ENCODE results near the gene ARID1B. TPM values are rescaled to one million over a fixed set of nuclear protein-coding genes. Genes with fewer than 3 reads are reported as not detected.

The ARID1B gene
- total and polyA plus RNA-seq, 2 of the 4 experiments (the other 2 are of a cell fraction): 14.5 to 20.1 TPM

DNA sequence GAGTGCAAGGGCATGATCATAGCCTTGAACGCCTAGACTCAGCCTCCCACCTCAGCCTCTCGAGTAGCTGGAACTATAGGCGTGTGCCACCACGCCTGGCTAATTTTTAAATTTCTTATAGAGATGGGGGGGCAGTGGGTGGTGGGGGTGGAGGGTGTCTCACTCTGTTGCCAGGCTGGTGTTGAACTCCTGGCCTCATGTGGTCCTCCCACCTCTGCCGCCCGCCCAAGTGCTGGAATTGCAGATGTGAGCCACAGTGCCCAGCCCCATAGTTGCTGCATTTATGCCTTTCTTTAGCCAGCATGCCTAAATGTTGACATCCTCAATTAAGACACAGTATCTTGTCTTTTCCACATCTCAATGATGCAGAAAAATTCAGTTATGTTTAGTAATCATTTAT is 171.1 kb downstream of the ARID1B start:
- no peaks in the 10 kb centered on the region for H3K36me3 ChIP-seq (ENCODE audit: control insufficient read depth, insufficient read depth, low read length)
- no peak overlapping the region for H2BK20ac ChIP-seq (ENCODE audit: low read depth, low read length)
- H3K9ac ChIP-seq (ENCODE audit: low read depth, low read length): no peak overlapping the region
- H3K4me3 ChIP-seq (ENCODE audit: insufficient read depth, low read depth, low read length): no peak overlapping the region
- H4K5ac ChIP-seq (ENCODE audit: low read depth, low read length): no peak overlapping the region
- CTCF ChIA-PET: no interaction called here
- H2AFZ ChIP-seq (replicated peaks; ENCODE audit: low read length, poor library complexity): no peak overlapping the region
- no peak overlapping the region for H3K27ac ChIP-seq (ENCODE audit: insufficient read depth, low read length)
- H2BK120ac ChIP-seq (ENCODE audit: low read depth, low read length): no peak overlapping the region
- DNase-seq (no peak), ATAC-seq (ENCODE audit: low read depth) (no peak)
- H3K14ac ChIP-seq (replicated peaks; ENCODE audit: low read depth, low read length): no peak overlapping the region
- BruUV-seq (replicated peaks): no TSS peak
- intact Hi-C loops (cut with micrococcal nuclease): loop anchor here (10.0 kb wide), 1 partner anchor 383 kb away; no protein-coding TSS in a partner anchor
- no peak overlapping the region for H3K23ac ChIP-seq (ENCODE audit: low read depth, low read length)
- H3K4me2 ChIP-seq (ENCODE audit: low read depth, low read length): no peak overlapping the region
- peaks cover 18% of the 10 kb centered on the region; the same call in 1 of the 2 replicates for H4K20me1 ChIP-seq (ENCODE audit: insufficient read depth, low read length)
- H3K27me3 ChIP-seq (ENCODE audit: control insufficient read depth, insufficient read depth, low read length): no peaks in the 10 kb centered on the region
- no peak overlapping the region for H4K8ac ChIP-seq (ENCODE audit: low read depth in 2 of 2, low read length in 2 of 2)
- H3K18ac ChIP-seq (ENCODE audit: low read depth, low read length): no peak overlapping the region
- 0 out of 2 replicates have a peak overlapping the region, but pooled peaks have one; percentile 38 for H3K4ac ChIP-seq (ENCODE audit: low read depth, low read length)
- H2BK5ac ChIP-seq (ENCODE audit: low read depth, low read length, poor library complexity, severe bottlenecking): peak overlapping the region; percentile 25
- dilution Hi-C loops (cut with HindIII; ENCODE audit: low sequenced_read_pairs, unreplicated experiment): no loop called here
- peaks cover 13% of the 10 kb centered on the region for H3K4me1 ChIP-seq (ENCODE audit: control insufficient read depth, insufficient read depth, low read length)
- H2AK9ac ChIP-seq (replicated peaks; ENCODE audit: low read depth, low read length, poor library complexity): no peak overlapping the region
- POLR2A ChIA-PET (ENCODE audit: unreplicated experiment): no interaction called here
- TF ChIP-seq ELK1 (IDR thresholded peaks at IDR 0.05; ENCODE audit: borderline replicate concordance, low read depth, low read length) (no peak), MXI1 (IDR thresholded peaks at IDR 0.05; ENCODE audit: borderline replicate concordance, low read depth, low read length) (no peak), NFE2L2 (IDR thresholded peaks at IDR 0.05; ENCODE audit: low read depth, low read length) (no peak), MAZ (IDR thresholded peaks at IDR 0.05; ENCODE audit: borderline replicate concordance, low read depth, low read length) (no peak), RCOR1 (IDR thresholded peaks at IDR 0.05; ENCODE audit: insufficient replicate concordance, low read length) (no peak), FOS (IDR thresholded peaks at IDR 0.05; ENCODE audit: low read depth, low read length) (no peak), SMC3 (IDR thresholded peaks at IDR 0.05; ENCODE audit: low read depth, low read length) (no peak), MAFK (IDR thresholded peaks at IDR 0.05; ENCODE audit: low read depth, low read length) (no peak), CHD1 (IDR thresholded peaks at IDR 0.05; ENCODE audit: low read depth, low read length) (no peak), RAD21 (IDR thresholded peaks at IDR 0.05; ENCODE audit: low read length) (no peak), CEBPB (IDR thresholded peaks at IDR 0.05; ENCODE audit: low read depth, low read length) (no peak), BHLHE40 (IDR thresholded peaks at IDR 0.05; ENCODE audit: low read depth, low read length) (no peak), POLR2A (IDR thresholded peaks at IDR 0.05; ENCODE audit: low read depth, low read length) (no peak), RFX5 (IDR thresholded peaks at IDR 0.05; ENCODE audit: low read depth, low read length) (no peak), USF2 (IDR thresholded peaks at IDR 0.05; ENCODE audit: low read depth, low read length) (no peak)
- TF ChIP-seq, protein P1, sequence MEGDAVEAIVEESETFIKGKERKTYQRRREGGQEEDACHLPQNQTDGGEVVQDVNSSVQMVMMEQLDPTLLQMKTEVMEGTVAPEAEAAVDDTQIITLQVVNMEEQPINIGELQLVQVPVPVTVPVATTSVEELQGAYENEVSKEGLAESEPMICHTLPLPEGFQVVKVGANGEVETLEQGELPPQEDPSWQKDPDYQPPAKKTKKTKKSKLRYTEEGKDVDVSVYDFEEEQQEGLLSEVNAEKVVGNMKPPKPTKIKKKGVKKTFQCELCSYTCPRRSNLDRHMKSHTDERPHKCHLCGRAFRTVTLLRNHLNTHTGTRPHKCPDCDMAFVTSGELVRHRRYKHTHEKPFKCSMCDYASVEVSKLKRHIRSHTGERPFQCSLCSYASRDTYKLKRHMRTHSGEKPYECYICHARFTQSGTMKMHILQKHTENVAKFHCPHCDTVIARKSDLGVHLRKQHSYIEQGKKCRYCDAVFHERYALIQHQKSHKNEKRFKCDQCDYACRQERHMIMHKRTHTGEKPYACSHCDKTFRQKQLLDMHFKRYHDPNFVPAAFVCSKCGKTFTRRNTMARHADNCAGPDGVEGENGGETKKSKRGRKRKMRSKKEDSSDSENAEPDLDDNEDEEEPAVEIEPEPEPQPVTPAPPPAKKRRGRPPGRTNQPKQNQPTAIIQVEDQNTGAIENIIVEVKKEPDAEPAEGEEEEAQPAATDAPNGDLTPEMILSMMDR (conservative IDR thresholded peaks at IDR 0.05; ENCODE audit: low read depth, low read length): no peak
- H3K56ac ChIP-seq (ENCODE audit: extremely low read depth, insufficient read depth, low read length): no peak overlapping the region
- 0 out of 2 replicates have a peak overlapping the region, but pooled peaks have one; percentile 7 for H4K91ac ChIP-seq (ENCODE audit: insufficient read depth, low read depth, low read length)
- peaks cover 21 to 68% of the 10 kb centered on the region in 2 experiments for H3K79me1 ChIP-seq (ENCODE audit: low read depth in 1 of 2, low read length in 2 of 2)
- no peak overlapping the region for H2AK5ac ChIP-seq (ENCODE audit: low read depth, low read length)
- WGBS, 2 experiments (ENCODE audit: extremely low coverage in 2 of 2, insufficient read length in 1 of 2): no CpG with 5 or more reads among the region's 6 CpGs
- no peaks in the 10 kb centered on the region for H3K9me3 ChIP-seq (ENCODE audit: control insufficient read depth, insufficient read depth, low read length)
- no peak overlapping the region for H2BK15ac ChIP-seq (ENCODE audit: low read depth, low read length)
- H3K9me1 ChIP-seq (ENCODE audit: insufficient read depth, low read length): peaks cover 12% of the 10 kb centered on the region
- in situ Hi-C loops (cut with MboI; ENCODE audit: low sequenced_read_pairs): no loop called here

Measured in IMR-90 (cell line).